HEK293 (cell line): Measurements from ENCODE around the gene PPP4R2.
A peak's percentile ranks its signal among the peaks of the same experiment; 100 is the strongest.

Experiments
- CTCF ChIA-PET: fragments of 350-600 bp; formaldehyde crosslinking; extraction: SDS; loops from one replicate; lab custom pipeline; 2021; ENCODE audit warnings: antibody characterized with exemption; lab: Yijun Ruan, JAX
- POLR2A ChIA-PET: fragments of 300-600 bp; formaldehyde crosslinking; extraction: SDS; loops from one replicate; lab custom pipeline; 2020; ENCODE audit warnings: antibody characterized with exemption, inconsistent platforms; lab: Yijun Ruan, JAX
- H3K27ac ChIP-seq: fragments of 200-500 bp; sonication (Bioruptor generic); 2 replicates; pipeline ENCODE4 v1.5.1; 2014; ENCODE audit warnings: low read depth, low read length, control low read depth, inconsistent platforms; ENCODE audit errors: extremely low read depth
- H3K36me3 ChIP-seq, 2 experiments: fragments of 200-500 bp in 1 of 2; sonication (Bioruptor generic) in 1 of 2; 1 replicate in 1 of 2; 2 replicates in 1 of 2; pipeline ENCODE4 v1.5.1; 2014 to 2017; ENCODE audit warnings: inconsistent platforms in 2 of 2, low read length in 2 of 2; ENCODE audit not compliant: control insufficient read depth in 2 of 2, insufficient read depth in 1 of 2
- H3K4me1 ChIP-seq: fragments of 200-500 bp; sonication (Bioruptor generic); 2 replicates; pipeline ENCODE4 v1.5.1; 2014; ENCODE audit warnings: mild to moderate bottlenecking, low read length, inconsistent platforms; ENCODE audit not compliant: control insufficient read depth, insufficient read depth
- H3K4me3 ChIP-seq: 2 replicates; pipeline ENCODE4 v1.5.1; 2011; ENCODE audit warnings: low read depth, mild to moderate bottlenecking, control low read depth, low read length, moderate library complexity
- H3K9me3 ChIP-seq: fragments of 200-500 bp; sonication (Bioruptor generic); 2 replicates; pipeline ENCODE4 v1.5.1; 2014; ENCODE audit warnings: low read depth, low read length, inconsistent platforms; ENCODE audit not compliant: control insufficient read depth, insufficient read depth
- CTCF ChIP-seq: fragments of 450-650 bp; formaldehyde crosslinking; IDR thresholded peaks from 2 replicates; pipeline ENCODE4 v1.5.1; 2016; ENCODE audit warnings: missing biosample characterization, missing genetic modification characterization
- OVOL3 ChIP-seq: fragments of 450-650 bp; formaldehyde crosslinking; IDR thresholded peaks from 2 replicates; pipeline ENCODE4 v1.5.1; 2016; ENCODE audit warnings: missing biosample characterization, missing genetic modification characterization
- ZBTB21 ChIP-seq: fragments of 450-650 bp; formaldehyde crosslinking; IDR thresholded peaks from 2 replicates; pipeline ENCODE4 v1.5.1; 2017; ENCODE audit warnings: missing biosample characterization, missing genetic modification characterization
- ZFP41 ChIP-seq: fragments of 450-650 bp; formaldehyde crosslinking; IDR thresholded peaks from 2 replicates; pipeline ENCODE4 v1.5.1; 2016; ENCODE audit warnings: missing biosample characterization, missing genetic modification characterization, borderline replicate concordance
- ZNF169 ChIP-seq: fragments of 450-650 bp; formaldehyde crosslinking; IDR thresholded peaks from 2 replicates; pipeline ENCODE4 v1.5.1; 2016; ENCODE audit warnings: missing biosample characterization, missing genetic modification characterization
- ZNF214 ChIP-seq: fragments of 450-650 bp; formaldehyde crosslinking; IDR thresholded peaks from 2 replicates; pipeline ENCODE4 v1.5.1; 2017; ENCODE audit warnings: missing biosample characterization, mild to moderate bottlenecking, missing genetic modification characterization, borderline replicate concordance
- ZNF221 ChIP-seq: fragments of 450-650 bp; formaldehyde crosslinking; IDR thresholded peaks from 2 replicates; pipeline ENCODE4 v1.5.1; 2017; ENCODE audit warnings: missing biosample characterization, missing genetic modification characterization, borderline replicate concordance
- ZNF223 ChIP-seq: fragments of 450-650 bp; formaldehyde crosslinking; IDR thresholded peaks from 2 replicates; pipeline ENCODE4 v1.5.1; 2016; ENCODE audit warnings: missing biosample characterization, missing genetic modification characterization
- ZNF239 ChIP-seq: fragments of 450-650 bp; formaldehyde crosslinking; IDR thresholded peaks from 2 replicates; pipeline ENCODE4 v1.5.1; 2016; ENCODE audit warnings: missing biosample characterization, missing genetic modification characterization
- ZNF311 ChIP-seq: fragments of 450-650 bp; formaldehyde crosslinking; IDR thresholded peaks from 2 replicates; pipeline ENCODE4 v1.5.1; 2017; ENCODE audit warnings: missing biosample characterization, missing genetic modification characterization, borderline replicate concordance
- ZNF37A ChIP-seq: fragments of 450-650 bp; IDR thresholded peaks from 2 replicates; pipeline ENCODE4 v1.5.1; 2018; ENCODE audit warnings: missing biosample characterization, missing genetic modification characterization
- ZNF416 ChIP-seq: fragments of 450-650 bp; formaldehyde crosslinking; IDR thresholded peaks from 2 replicates; pipeline ENCODE4 v1.5.1; 2016; ENCODE audit warnings: missing biosample characterization, missing genetic modification characterization
- ZNF529 ChIP-seq: fragments of 450-650 bp; formaldehyde crosslinking; IDR thresholded peaks from 2 replicates; pipeline ENCODE4 v1.5.1; 2017; ENCODE audit warnings: missing genetic modification characterization, missing biosample characterization; ENCODE audit not compliant: insufficient replicate concordance
- ZNF585B ChIP-seq: fragments of 450-650 bp; formaldehyde crosslinking; IDR thresholded peaks from 2 replicates; pipeline ENCODE4 v1.5.1; 2016; ENCODE audit warnings: missing biosample characterization, missing genetic modification characterization
- ZNF600 ChIP-seq: fragments of 450-650 bp; formaldehyde crosslinking; IDR thresholded peaks from 2 replicates; pipeline ENCODE4 v1.5.1; 2016; ENCODE audit warnings: missing biosample characterization, missing genetic modification characterization
- ZNF610 ChIP-seq: fragments of 450-650 bp; formaldehyde crosslinking; IDR thresholded peaks from 2 replicates; pipeline ENCODE4 v1.5.1; 2016; ENCODE audit warnings: missing biosample characterization, missing genetic modification characterization, borderline replicate concordance
- ZNF654 ChIP-seq: fragments of 450-650 bp; formaldehyde crosslinking; IDR thresholded peaks from 2 replicates; pipeline ENCODE4 v1.5.1; 2016; ENCODE audit warnings: low read depth, missing biosample characterization, missing genetic modification characterization
- ZNF776 ChIP-seq: fragments of 450-650 bp; formaldehyde crosslinking; IDR thresholded peaks from 2 replicates; pipeline ENCODE4 v1.5.0; 2017; ENCODE audit warnings: missing biosample characterization, missing genetic modification characterization, borderline replicate concordance
- TF ChIP-seq, protein P1 (sequence below): fragments of 450-650 bp; formaldehyde crosslinking; IDR thresholded peaks from 2 replicates; pipeline ENCODE4 v1.5.1; 2016; ENCODE audit warnings: missing biosample characterization, missing genetic modification characterization

The PPP4R2 gene

DNA sequence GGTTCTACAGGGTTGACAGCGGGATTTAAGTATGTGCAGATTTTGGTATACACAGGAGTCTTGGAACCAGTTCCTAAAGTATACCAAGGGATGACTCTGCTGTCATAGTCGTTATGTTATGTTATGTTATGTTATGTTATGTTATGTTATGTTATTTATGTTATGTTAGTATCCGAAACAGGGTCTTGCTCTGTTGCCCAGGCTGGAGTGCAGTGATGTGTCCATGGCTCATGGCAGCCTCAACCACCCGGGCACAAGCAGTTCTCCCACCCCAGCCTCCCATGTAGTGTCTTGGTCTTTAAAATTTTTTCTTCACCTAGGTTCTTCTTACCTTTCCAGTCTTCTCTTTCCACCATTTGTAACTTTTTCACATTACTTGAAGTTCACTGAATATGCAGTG, 21.7 kb downstream of the PPP4R2 start:
- TF ChIP-seq ZNF600 (tag by site-specific recombination) (peak; percentile 77; the same call in 1 of the 2 replicates), ZNF37A (tag by site-specific recombination) (no peak)
- TF ChIP-seq, all 188 proteins: peak for 1
- no peaks in the 10 kb centered on the region for H3K4me1 ChIP-seq
- no peaks in the 10 kb centered on the region for H3K9me3 ChIP-seq
- CTCF ChIA-PET = no interaction called here
- peaks cover 0 to 18% of the 10 kb centered on the region in 2 experiments; a peak in 2 of 3 replicates for H3K36me3 ChIP-seq
- no peak overlapping the region for H3K4me3 ChIP-seq
- no peak overlapping the region for H3K27ac ChIP-seq
- POLR2A ChIA-PET = no interaction called here

DNA sequence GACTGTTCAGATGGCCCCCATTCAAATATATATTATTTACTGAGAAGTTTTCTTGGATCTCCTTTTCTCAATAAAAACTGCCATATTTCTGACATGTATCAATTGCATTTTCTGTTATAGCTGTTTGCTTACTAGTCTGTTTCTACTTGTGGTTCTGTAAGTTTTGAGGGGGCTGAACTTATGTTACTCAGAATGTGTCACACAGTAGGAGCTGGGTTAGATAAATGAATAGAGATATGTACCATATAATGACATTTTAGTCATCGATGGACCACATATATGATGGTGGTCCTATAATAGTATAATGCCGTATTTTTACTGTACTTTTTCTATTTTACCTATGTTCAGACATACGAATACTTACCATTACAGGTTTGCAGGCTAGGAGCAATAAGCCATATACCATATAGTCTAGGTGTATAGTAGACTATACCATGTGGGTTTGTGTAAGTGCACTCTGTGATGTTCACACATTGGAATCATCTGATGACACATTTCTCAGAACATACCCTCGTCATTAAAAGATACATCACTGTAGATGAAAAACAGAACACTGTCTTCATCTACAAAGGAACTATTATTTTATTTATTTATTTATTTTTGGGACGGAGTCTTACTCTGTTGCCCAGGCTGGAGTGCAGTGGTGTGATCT, 22.3 kb downstream of the PPP4R2 start:
- no peaks in the 10 kb centered on the region for H3K4me1 ChIP-seq
- POLR2A ChIA-PET = no interaction called here
- no peak overlapping the region for H3K4me3 ChIP-seq
- no peak overlapping the region for H3K27ac ChIP-seq
- TF ChIP-seq ZNF214 (tag by site-specific recombination) (no peak), ZNF585B (tag by site-specific recombination) (no peak), ZNF776 (tag by site-specific recombination) (no peak), ZNF169 (tag by site-specific recombination) (no peak), ZNF654 (tag by site-specific recombination) (no peak), ZNF600 (tag by site-specific recombination) (no peak), ZBTB21 (tag by site-specific recombination) (no peak), ZNF529 (tag by site-specific recombination) (no peak), ZNF223 (tag by site-specific recombination) (no peak), ZFP41 (no peak), ZNF311 (tag by site-specific recombination) (no peak), OVOL3 (tag by site-specific recombination) (no peak), ZNF416 (no peak), CTCF (no peak), ZNF239 (no peak)
- TF ChIP-seq, protein P1, sequence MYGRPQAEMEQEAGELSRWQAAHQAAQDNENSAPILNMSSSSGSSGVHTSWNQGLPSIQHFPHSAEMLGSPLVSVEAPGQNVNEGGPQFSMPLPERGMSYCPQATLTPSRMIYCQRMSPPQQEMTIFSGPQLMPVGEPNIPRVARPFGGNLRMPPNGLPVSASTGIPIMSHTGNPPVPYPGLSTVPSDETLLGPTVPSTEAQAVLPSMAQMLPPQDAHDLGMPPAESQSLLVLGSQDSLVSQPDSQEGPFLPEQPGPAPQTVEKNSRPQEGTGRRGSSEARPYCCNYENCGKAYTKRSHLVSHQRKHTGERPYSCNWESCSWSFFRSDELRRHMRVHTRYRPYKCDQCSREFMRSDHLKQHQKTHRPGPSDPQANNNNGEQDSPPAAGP (tag by site-specific recombination) = no peak
- TF ChIP-seq, all 188 proteins: peak for 0
- peaks cover 0 to 18% of the 10 kb centered on the region in 2 experiments; a peak in 2 of 3 replicates for H3K36me3 ChIP-seq
- CTCF ChIA-PET = interaction anchor here (0.6 kb wide), 1 partner anchor 42 kb away, joined by 4 read pairs; no protein-coding TSS in a partner anchor
- H3K9me3 ChIP-seq = no peaks in the 10 kb centered on the region

DNA sequence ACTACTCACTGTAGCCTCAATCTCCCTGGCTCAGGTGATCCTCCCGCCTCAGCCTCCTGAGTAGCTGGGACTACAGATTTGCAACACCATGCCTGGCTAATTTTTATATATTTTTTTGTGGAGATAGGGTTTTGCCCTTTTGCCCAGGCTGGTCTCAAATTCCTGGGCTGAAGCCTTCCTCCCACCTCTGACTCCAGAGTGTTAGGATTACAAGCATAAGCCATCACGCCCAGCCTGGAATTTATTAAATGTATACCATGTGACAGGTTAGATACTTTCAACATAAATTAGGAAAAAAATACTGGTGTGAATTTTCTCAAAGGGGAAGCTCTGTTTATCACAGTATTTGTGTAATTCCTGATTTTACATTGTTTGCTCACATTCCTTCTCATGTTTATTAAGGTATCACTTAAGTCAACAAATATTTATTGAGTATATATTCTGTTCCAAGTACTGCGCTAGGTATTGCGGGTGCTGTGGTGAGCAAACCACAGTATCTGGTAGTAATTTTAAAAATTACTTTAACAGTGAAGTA, 24.8 kb downstream of the PPP4R2 start:
- no peak overlapping the region for H3K4me3 ChIP-seq
- no peak overlapping the region for H3K27ac ChIP-seq
- CTCF ChIA-PET = interaction anchor here (0.7 kb wide), 1 partner anchor 835 kb away, joined by 3 read pairs; no protein-coding TSS in a partner anchor
- peaks cover 0 to 11% of the 10 kb centered on the region in 2 experiments; a peak in 1 of 3 replicates for H3K36me3 ChIP-seq
- H3K9me3 ChIP-seq = no peaks in the 10 kb centered on the region
- peaks cover 4% of the 10 kb centered on the region; the same call in 1 of the 2 replicates for H3K4me1 ChIP-seq
- TF ChIP-seq ZNF221 (tag by site-specific recombination) (no peak), ZNF416 (no peak), ZNF654 (tag by site-specific recombination) (no peak), ZNF610 (tag by site-specific recombination) (no peak)
- POLR2A ChIA-PET = no interaction called here
